ENCODE results near the gene PIP4K2C. TPM values are rescaled to one million over a fixed set of nuclear protein-coding genes. Genes with fewer than 3 reads are reported as not detected.

Gene PIP4K2C
- total and polyA plus RNA-seq, 2 experiments from 2014 or later = 10.8 to 30.6 TPM

- TF ChIP-seq ETS1 (IDR thresholded peaks at IDR 0.05) = no peak
These were observed 8.6 kb upstream of the PIP4K2C start (continued) for GRCh38 chr12:57582440-57582839.

- Histone ChIP-seq H2AFZ (no peak overlapping the region), H3K9me2 (ENCODE audit: insufficient read depth) (no peaks in the 10 kb centered on the region), H3K79me2 (replicated peaks; ENCODE audit: insufficient read depth) (no peaks in the 10 kb centered on the region), H3K36me3 (ENCODE audit: insufficient read depth) (peaks cover 8% of the 10 kb centered on the region), H4K20me1 (replicated peaks; ENCODE audit: insufficient read depth) (peaks cover 14% of the 10 kb centered on the region), H3K4me1 (ENCODE audit: insufficient read depth) (no peaks in the 10 kb centered on the region), H3K4me3 (no peak overlapping the region), H3K4me2 (no peak overlapping the region), H3F3A (replicated peaks; ENCODE audit: low read depth) (peaks cover 12% of the 10 kb centered on the region; the same call in 1 of the 2 replicates), H3K27me3 (ENCODE audit: insufficient read depth) (0 out of 2 replicates have a peak, but pooled peaks cover 6% of the 10 kb centered on the region), H3K27ac (ENCODE audit: low read depth) (no peak overlapping the region)
- TF ChIP-seq JUNB (IDR thresholded peaks at IDR 0.05; ENCODE audit: unreplicated experiment) (no peak), CTCF (conservative IDR thresholded peaks at IDR 0.05; ENCODE audit: low read depth in 2 of 2) (peak; percentile 99 to 100)
- peaks cover 4% of the 10 kb centered on the region; the same call in 2 of the 3 replicates for H3K4me1 Mint-ChIP-seq
- H3K36me3 Mint-ChIP-seq (ENCODE audit: low read depth) = peaks cover 28% of the 10 kb centered on the region
- H3K9me3 Mint-ChIP-seq = no peaks in the 10 kb centered on the region
- no peaks in the 10 kb centered on the region for H3K27me3 Mint-ChIP-seq (ENCODE audit: insufficient read depth, low read depth, poor library complexity)
- H3K4me3 Mint-ChIP-seq = no peak overlapping the region
- H3K27ac Mint-ChIP-seq = no peak overlapping the region
- ATAC-seq (peak; percentile 99), DNase-seq (ENCODE audit: low spot score) (peak; percentile 97)
These were observed 7.8 kb upstream of the PIP4K2C start for GRCh38 chr12:57583008-57583831.

- H3K27ac Mint-ChIP-seq = no peak overlapping the region
- peaks cover 14% of the 10 kb centered on the region for H4K20me1 ChIP-seq (replicated peaks; ENCODE audit: insufficient read depth)
- no peak overlapping the region for H2AFZ ChIP-seq
- no peaks in the 10 kb centered on the region for H3K79me2 ChIP-seq (replicated peaks; ENCODE audit: insufficient read depth)
- ATAC-seq (no peak), DNase-seq (ENCODE audit: low spot score) (no peak)
- H3K4me1 Mint-ChIP-seq = peaks cover 4% of the 10 kb centered on the region; the same call in 2 of the 3 replicates
- peaks cover 8% of the 10 kb centered on the region for H3K36me3 ChIP-seq (ENCODE audit: insufficient read depth)
- no peak overlapping the region for H3K4me2 ChIP-seq
- H3K4me3 Mint-ChIP-seq = no peak overlapping the region
- no peaks in the 10 kb centered on the region for H3K9me3 Mint-ChIP-seq
- H3K4me1 ChIP-seq (ENCODE audit: insufficient read depth) = no peaks in the 10 kb centered on the region
- H3K9me2 ChIP-seq (ENCODE audit: insufficient read depth) = no peaks in the 10 kb centered on the region
- peaks cover 23% of the 10 kb centered on the region for H3K36me3 Mint-ChIP-seq (ENCODE audit: low read depth)
- no peak overlapping the region for H3K27ac ChIP-seq (ENCODE audit: low read depth)
- peaks cover 10% of the 10 kb centered on the region; the same call in 1 of the 2 replicates for H3F3A ChIP-seq (replicated peaks; ENCODE audit: low read depth)
- no peak overlapping the region for H3K4me3 ChIP-seq
- no peaks in the 10 kb centered on the region for H3K27me3 Mint-ChIP-seq (ENCODE audit: insufficient read depth, low read depth, poor library complexity)
- 0 out of 2 replicates have a peak, but pooled peaks cover 8% of the 10 kb centered on the region for H3K27me3 ChIP-seq (ENCODE audit: insufficient read depth)
- TF ChIP-seq STAT1 (IDR thresholded peaks at IDR 0.05; ENCODE audit: unreplicated experiment) (no peak), ZNF114 (CRISPR knock-in tag; IDR thresholded peaks at IDR 0.05) (no peak), ETS1 (IDR thresholded peaks at IDR 0.05) (no peak), JUNB (IDR thresholded peaks at IDR 0.05; ENCODE audit: unreplicated experiment) (no peak), EZH2 (IDR thresholded peaks at IDR 0.05; ENCODE audit: low read depth, unreplicated experiment) (no peak), NANOG (IDR thresholded peaks at IDR 0.05; ENCODE audit: borderline replicate concordance) (no peak), ZNF462 (CRISPR knock-in tag; IDR thresholded peaks at IDR 0.05) (no peak)
These were observed 6.9 kb upstream of the PIP4K2C start for GRCh38 chr12:57584050-57584449.
